ENCODE measurements around the gene TNNI2.
"Not testable (repeated sequence)": the region's sequence is repeated elsewhere in the genome, so short reads cannot be mapped to it uniquely, and the experiment has no call there.

The TNNI2 gene

DNA sequence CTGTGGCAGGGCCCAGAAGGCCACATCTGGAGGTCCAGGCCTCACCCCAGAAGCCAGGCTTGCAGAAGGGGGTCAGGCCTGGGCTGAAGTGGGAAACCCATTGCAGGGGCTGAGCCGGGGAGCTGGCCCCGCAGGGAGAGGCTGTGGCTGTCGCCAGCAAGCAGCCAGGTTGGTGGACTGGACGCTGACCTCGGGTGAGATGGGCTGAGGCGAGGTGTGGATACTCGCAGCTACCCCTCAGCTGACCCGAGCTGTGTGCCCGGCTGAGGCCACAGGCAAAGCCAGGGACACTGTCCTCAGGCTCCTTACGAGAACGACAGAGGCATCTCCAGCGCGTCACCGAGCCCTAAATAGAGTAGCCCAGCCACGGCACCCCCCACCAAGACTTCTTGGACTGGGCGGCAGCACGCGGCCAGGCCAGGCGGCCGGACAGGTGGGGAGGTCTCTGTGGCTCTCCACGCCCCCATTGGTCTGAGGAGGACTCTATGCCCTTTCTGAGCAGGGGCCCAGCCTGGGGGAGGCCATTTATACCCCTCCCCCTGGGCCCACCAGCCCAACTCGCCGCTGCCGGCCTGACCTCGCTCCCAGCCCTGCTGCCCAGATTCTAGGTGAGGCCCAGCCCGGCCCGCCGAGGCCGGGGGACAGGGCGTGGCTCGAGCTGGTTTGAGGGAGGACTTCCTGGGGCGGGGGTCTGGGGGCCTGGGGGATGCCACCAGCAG, at the start of gene TNNI2:
TSS of gene TNNI2 (plus strand) at position 556 of the 719 bp plus-strand sequence. CDS start 716 bp downstream, outside the sequence.
- no peak for DNase-seq

DNA sequence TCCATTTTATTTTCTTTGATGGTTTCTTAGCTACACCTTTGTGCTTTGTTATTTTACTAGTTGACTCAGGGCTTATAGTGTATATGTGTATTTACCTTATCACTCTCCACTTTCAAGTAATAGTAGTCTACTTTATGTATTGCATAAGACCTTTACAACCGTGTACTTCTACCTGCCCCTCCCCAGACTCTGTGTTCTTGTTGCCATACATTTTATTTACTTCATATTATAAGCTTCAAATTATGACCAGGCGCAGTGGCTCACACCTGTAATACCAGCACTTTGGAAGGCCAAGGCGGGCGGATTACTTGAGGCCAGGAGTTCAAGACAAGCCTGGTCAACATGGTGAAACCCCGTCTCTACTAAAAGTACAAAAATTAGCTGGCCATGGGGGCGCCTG, 46.9 kb upstream of the TNNI2 start:
- no peak for DNase-seq

DNA sequence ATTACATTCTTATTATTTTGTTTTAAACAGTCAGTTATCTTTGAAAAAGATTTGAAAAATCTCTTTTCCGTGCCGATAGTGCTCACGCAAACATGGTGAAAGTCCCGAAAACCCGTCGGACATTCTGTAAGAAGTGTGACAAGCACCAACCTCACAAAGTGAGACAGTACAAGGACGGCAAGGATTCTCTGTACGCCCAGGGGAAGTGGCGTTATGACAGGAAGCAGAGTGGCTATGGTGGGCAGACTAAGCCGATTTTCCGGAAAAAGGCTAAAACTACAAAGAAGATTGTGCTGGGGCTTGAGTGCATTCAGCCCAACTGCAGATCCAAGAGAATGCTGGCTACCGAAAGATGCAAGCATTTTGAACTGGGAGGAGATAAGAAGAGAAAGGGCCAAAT, 46.3 kb upstream of the TNNI2 start:
- DNase-seq: no peak

DNA sequence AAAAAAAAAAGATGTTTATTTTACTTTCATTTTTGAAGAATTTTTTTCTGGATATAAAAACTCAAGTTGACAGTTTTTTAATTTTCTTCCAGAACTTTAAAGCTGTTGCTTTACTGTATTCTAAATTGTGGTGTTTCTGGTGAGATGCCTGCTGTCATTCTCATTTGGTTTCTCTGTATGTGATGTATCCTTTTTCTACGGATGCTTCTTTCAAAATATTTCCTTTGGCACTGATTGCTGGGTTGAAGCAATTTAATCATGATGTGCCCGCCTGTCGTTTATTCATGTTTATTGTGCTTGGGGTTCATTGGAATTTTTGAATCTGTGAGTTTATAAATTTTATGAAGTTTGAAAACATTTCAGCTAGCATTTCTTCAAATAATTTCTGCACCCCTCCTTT, 45.7 kb upstream of the TNNI2 start:
- no peak for DNase-seq

DNA sequence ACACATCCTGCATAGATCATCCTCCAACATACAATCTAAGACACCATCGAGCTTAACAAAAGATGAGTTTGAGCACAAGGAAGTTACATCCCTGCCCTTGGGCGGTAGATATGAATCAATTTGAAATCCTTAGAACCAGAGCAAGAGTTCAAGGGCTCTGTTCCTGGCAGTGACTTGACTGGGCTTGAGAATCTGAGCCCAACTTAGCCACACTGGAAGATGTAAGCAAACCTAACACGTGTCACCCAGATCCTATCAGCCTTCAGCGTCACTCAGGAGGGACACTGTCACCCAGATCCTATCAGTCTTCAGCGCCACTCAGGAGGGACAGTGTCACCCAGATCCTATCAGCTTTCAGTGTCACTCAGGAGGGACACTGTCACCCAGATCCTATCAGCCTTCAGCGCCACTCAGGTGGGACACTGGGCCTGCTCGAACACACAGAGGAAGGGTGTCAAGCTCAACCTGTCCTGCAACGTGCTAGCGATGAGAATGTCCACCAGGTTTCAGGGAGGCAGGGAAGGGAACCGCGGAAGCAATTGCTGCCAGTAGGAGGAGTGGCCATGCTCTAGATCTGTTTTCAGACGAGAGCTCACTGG, 42.3 kb upstream of the TNNI2 start:
- DNase-seq: no peak

DNA sequence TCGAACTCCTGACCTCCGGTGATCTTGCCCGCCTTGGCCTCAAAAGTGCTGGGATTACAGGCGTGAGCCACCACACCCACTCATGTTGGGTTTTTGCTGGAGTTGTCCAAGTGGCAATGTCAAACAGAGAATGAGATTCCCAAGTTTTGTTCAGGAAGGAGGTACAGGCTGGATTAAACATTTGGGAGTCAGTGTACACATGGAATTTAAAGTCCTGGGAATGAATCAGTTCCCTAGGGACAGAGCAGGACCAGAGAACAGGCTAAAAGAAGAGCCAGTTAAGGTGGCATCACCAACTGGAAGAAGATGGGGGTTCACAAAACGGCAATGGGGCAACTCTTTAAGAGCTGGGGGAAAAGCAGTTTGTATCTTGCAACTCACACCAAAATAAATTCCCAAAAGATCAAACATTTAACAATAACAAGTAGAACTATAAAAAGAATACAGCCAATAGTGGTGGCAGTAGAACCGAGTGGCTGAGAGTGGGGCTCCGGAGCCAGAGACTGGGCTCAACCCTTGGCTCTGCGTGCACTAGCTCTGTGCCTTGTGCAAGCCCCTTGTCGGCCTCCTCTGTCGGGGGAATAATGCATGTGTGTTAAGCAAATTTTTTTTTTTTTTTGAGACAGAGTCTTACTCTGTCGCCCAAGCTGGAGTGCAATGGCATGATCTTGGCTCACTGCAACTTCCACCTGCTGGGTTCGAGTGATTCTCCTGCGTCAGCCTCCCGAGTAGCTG, 41.2 kb upstream of the TNNI2 start:
- DNase-seq: no peak

DNA sequence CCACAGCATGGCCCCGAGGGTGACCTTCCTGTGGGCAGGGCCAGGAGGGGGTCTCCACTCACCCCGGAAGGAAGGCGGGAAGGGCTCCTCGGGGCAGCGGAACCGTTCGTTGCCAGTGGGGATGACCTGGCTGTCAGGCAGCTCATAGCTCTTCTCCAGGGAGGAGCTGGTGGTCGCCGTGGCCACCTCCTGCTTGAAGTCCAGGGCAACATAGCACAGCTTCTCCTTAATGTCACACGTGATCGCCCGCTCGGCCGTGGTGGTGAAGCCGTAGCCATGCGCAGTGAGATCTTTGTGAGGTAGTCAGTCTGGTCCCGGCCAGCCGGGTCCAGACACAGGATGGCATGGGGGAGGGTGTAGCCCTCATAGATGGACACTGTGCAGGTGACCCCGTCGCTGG, 35.5 kb upstream of the TNNI2 start:
- DNase-seq: no peak

DNA sequence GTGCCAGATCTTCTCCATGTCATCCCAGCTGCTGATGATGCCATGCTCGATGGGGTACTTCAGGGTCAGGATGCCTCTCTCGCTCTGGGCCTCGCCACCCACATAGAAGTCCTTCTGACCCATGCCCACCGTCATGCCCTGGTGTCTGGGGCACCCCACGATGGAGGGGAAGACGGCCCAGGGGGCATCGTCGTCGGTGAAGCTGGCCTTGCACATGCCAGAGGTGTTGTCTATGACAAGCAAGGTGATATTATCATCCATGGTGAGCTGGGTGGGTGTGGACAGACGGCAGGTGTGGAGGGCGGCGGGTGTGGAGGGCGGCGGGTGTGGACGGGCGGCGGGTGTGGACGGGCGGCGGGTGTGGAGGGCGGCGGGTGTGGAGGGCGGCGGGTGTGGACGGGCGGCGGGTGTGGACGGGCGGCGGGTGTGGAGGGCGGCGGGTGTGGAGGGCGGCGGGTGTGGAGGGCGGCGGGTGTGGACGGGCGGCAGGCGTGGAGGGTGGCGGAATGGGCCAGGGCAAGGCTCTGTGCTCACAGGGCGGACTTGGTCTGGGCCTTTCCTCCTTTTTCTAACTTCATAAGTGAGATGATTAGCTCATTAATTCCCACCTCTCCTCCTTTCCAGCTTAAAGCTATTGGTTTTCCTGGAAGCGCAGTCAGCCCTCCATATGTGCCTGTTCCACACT, 34.8 kb upstream of the TNNI2 start:
- DNase-seq: not testable (repeated sequence)

DNA sequence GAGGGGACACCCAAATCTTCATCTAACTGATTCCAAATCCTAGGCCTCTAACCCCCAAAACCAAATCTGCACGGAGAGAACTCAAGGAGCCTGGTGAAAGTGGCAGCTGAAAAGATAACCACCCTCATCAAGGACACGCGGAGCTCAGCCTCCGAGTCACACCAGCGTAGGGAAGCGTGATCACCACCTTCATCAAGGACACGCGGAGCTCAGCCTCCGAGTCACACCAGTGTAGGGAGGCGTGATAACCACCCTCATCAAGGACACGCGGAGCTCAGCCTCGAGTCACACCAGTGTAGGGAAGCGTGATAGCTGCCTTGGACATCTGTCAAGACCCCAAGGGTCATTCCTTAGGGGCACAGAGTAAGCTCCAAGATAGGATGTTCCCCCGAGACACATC, 33.3 kb upstream of the TNNI2 start:
- DNase-seq: no peak

DNA sequence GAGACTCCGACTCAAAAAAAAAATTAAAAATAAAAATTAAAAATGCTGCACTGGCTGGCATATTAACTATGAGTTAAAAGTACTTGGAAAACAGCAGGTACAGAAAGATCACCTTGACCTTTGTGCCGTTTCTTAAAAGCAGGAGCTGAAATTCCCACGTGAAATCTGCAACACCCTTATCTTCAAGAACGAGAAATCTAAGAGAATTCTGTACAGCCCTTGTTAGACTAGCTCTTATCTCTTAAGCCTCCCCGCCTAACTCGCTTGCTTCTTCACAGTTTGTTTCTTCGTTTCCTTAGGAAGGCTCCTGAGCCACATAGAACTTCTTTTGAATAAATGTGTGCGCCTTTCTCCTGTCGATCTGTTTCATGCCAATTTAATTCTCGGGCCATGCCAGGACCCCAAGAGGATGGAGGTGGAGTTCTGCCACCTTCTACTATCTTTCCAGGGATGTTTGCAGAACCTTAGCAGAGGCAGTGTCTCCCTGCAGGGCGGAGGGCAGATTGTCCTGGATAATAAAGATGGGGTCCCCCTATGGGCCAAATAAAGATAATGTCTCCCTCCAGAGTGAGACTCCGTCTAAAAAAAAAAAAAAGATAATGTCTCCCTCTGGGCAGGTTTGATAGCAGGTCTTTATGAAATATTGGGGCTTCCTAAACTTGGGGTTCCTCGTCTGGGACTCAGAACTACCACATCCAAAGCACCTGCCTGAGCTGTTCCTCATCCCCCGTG, 31.4 kb upstream of the TNNI2 start:
- DNase-seq: no peak

DNA sequence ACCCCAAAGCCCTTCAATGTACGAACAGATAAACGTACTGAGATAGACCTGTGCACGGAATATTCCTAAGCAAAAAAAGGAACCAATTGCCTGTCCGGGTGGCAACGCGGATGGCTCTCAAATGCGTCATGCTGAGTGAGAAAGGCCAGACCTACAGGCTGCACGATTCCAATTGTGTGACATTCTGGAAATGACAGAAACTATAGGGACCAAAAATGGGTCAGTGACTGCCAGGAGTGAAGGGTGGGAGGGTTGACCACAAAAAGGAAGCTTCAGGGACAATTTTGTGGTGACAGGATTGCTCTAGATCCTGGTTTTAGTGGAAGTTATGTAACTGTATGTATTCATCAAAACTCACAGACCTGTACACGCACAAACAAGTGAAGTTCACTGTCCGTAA, 28.0 kb upstream of the TNNI2 start:
- no peak for DNase-seq

DNA sequence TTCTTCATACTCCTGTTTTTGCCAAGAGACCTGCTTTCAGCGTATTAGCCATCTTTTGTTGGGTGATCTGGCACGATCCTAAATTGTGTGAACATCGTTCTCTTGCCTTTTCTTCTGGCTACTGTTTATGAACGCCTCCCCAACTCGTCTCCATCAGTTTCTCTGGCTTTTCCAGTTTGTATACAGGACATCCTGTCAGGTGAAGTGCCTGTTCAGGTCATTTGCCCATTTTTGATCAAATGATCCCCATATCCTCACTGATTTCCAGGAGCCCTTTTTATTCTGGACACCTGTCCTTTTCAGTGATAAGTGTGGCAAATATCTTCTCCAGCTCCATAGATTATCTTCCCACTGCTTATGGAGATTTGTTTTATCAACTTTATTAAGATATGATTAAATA, 26.5 kb upstream of the TNNI2 start:
- no peak for DNase-seq

DNA sequence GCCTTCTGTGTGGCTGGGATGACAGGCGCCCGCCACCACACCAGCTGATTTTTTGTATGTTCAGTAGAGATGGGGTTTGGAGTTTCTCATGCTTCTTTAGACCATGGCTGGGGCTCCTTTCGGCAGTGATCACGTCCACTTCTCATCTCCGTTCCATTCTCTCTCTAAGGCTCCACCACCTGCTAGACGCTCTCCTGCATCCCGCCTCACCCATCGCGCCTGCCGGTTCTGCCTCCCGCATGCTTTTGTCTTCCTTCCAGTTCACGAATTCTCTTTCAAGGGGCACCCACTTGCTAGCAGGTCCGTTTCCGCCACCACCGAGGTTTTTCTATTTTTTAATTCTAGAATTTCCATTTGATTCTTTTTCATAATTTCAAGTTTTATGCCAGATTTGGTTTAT, 26.0 kb upstream of the TNNI2 start:
- DNase-seq: no peak

DNA sequence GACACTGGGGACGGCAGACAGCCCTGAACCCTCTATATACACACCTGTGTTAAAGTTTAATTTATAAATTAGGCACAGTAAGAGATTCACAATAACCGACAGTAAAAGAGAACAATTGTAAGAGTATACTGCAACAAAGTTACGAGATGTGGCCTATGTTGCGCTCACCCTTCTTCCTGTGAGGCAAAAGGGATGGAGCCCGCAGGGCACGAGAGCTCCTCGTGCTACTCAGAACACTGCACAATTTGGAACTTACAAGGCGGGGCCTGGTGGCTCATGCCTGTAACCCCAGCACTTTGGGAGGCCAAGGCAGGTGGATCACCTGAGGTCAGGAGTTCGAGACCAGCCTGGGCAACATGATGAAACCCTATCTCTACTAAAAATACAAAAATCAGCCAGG, 25.4 kb upstream of the TNNI2 start:
- DNase-seq: not testable (repeated sequence)

DNA sequence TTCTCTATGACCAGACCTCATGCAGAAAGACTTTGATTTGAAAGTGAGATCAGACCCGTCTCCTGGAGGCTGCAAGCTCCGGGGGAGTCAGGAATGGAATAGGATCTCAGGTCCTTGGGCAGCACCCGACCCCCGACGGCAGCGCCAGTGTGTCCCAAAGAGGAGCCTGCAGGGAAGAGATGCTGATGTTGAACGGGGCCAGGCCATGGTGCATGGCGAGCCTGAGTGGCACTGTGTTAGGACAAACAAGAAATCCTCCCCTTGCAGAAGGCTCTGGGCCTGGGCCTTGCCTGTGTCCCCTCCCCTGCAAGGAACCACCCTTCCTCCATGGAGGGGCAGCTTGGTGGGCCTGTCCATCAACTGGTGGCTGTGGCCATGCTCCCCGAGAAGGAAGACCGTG, 24.1 kb upstream of the TNNI2 start:
- no peak for DNase-seq

DNA sequence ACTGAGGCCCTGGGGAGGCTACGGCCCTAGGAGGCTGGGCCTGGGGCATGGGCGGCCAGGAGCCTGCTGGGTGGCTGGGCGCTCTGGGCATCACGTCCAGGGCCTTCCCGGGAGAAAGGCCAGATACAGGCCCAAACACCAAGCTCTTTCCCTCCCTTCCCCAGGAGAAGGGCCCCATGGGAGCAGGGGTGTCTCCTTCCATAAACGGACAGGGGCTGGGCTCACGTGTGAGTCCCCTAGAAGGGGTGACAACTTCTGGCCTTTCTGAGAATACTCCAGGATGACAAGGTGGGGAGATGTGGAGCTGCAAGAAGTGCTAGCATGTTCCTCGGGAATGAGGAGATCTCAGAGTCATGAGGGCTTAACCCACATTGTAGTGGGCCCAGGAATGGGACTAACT, 23.5 kb upstream of the TNNI2 start:
- no peak for DNase-seq

DNA sequence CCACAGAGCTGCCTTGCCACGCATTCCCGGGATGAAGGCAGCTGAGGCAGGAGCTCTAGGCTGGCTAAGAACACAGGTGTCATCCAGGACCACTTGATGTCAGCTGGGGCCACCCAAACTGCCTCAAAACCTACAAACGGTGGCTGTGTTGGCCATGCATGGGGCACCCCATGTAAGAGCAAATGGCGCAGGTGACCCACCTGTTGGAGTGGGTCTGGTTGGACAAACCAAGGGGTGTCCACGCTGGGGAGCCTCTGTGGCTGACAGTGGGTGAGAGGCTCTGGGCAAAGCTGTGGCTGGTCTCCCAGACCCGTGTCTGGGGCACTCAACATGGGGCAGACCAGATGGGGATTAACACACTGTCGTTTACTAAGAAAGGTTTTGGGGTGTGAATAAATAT, 23.0 kb upstream of the TNNI2 start:
- no peak for DNase-seq

DNA sequence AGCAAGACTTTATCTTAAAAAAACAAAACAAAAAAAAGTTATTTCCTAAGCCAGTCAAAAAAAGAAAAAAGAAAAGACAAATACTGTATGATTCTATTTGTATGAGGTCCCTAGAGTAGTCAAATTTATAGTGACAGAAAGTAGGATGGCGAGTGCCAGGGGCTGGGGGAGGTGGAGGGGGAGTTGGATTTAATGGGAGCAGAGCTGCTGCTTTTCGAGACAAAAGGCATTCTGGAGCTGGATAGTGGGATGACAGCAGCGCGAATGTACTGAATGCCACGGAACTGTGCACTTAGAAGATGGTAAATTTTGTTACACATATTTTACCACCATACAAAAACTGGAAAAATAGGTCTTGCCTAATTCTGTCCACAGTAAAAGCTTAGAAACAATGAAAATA, 21.8 kb upstream of the TNNI2 start:
- no peak for DNase-seq

DNA sequence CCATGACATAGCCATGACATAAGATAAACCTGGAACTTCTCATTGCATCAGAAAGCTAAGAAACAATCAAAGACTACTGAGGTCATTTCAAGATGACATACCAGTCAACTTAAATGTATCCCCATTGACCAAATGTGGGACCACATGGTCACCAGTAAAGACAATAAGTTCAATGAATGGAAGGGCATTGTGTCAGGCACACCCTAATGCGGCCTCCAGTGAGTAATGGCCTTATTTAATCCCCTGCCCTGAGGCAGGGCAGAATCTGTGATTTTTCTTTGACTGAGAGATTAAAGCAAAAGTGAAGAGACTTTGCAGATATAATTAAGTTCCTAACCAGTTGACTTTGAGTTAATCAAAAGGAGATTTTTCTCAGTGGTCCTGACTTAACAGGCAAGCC, 21.3 kb upstream of the TNNI2 start:
- no peak for DNase-seq

DNA sequence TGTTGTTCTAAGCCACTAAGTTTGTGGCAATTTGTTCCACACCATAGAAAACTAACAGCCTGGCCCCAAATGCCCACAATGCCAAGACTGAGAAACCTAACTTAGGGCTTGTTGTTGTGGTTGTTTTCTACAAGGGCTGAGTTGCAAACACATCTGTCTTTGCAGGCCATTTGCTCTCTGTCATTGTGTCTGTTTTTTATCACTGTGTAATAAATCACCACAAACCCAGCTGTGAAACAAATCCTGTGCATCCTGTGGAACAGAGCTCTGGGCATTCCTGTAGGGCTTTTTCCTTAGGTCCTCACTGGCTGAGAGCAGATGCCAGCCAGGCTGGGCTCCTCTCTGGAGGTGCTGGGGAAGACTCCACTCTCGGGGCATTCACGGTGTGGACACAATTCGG, 19.7 kb upstream of the TNNI2 start:
- no peak for DNase-seq

DNA sequence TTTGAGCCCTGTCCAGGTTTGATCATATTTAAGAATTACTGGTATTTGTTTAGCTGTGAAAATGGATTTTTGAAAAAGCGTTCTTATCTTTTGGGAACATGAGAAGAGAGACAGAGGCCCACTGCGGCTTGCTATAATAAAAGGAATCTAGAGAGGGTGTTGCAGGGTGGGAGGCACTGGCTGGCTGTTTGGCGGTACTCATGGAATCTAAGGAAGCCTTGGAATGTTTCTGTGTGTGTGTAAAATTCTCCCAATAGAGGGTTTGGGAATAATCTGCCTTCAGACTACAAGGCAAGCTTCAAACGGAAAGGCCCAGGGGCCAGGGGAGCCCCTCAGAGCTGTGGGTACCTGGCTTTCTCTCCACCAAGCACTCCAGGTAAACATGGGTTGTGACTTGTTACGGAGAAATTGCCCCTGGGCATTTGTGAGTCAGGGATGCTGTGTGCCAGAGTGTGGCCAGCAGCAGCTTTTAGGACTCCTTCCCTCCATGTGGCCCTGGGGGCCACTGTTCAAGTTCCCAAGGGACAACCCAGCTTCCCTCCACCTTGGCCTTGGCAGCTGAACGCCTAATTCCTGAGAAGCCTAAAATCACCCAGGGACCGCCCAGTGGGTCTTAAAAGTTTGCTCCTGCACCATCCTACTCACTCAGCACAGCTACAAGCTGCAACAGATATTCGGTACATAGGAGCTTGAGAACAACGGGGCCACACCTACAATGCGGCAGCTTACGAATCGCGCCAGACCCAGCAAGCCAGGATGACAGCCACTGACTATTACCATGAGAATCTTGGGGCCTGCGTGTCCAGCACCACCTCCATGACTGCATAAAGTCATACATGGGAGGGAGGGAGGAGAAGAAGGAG, 18.1 kb upstream of the TNNI2 start:
- DNase-seq: no peak

DNA sequence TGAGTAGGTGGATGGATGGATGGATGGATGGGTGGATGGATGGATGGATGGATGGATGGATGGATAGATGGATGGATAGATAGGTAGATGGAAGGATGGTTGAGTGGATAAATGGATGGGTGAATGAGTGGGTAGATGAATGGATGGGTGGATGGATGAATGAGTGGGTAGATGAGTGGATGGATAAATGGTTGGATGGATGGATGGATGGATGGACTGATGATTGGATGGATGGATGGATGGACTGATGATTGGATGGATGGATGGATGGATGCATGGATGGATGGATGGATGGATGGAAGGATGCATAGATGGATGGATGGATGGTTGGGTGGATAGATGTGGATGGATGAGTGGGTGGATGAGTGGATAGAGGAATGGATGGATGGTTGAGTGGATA, 17.2 kb upstream of the TNNI2 start:
- DNase-seq: no peak

Data from activated T-cell treated with anti-CD3 and anti-CD28 coated beads for 4 hours (primary cell).